HepG2 (cell line): ENCODE measurements around the gene GPAM. TPM values are rescaled to one million over a fixed set of nuclear protein-coding genes. Genes with fewer than 3 reads are reported as not detected.
"Not testable (repeated sequence)": the region's sequence is repeated elsewhere in the genome, so short reads cannot be mapped to it uniquely, and the experiment has no call there.

ENCODE experiments used
- ATAC-seq: fragments of 200-7000 bp; cut with Tn5 transposase; 3 replicates; pipeline ENCODE4 v1.9.1; 2020; ENCODE audit warnings: mild to moderate bottlenecking, moderate library complexity
- BruUV-seq: library from RNA; stranded (reverse); fragments of 400-500 nt; replicated peaks from 2 replicates; lab custom pipeline; 2021; lab: Mats Ljungman, UMichigan
- CTCF ChIA-PET: fragments of 300-600 bp; formaldehyde crosslinking; extraction: SDS; loops from one replicate; lab custom pipeline; 2021; ENCODE audit warnings: low total read pairs, inconsistent platforms, low intra/inter-chr PET ratio; lab: Yijun Ruan, JAX
- POLR2A ChIA-PET: fragments of 350-600 bp; sonication (Branson Sonifier 250); formaldehyde crosslinking; loops from one replicate; lab custom pipeline; 2020; ENCODE audit warnings: antibody characterized with exemption, inconsistent platforms; lab: Yijun Ruan, JAX
- DNase-seq: peaks from one replicate; pipeline ENCODE4 v3.0.0-alpha.2; 2015; ENCODE audit warnings: low spot score
- FAIRE-seq: peaks from 3 replicates; lab custom pipeline; 2011; peaks lifted over from hg19 to GRCh38; lab: Jason Lieb, UNC
- H2AFZ ChIP-seq: one replicate; pipeline ENCODE4 v1.6.1; 2011; ENCODE audit warnings: low read length, inconsistent platforms
- H3K27ac ChIP-seq: fragments of 300-600 bp; 3 replicates; pipeline ENCODE4 v1.8.0; 2011; ENCODE audit warnings: mixed run types, mild to moderate bottlenecking, mixed read lengths, low read length, inconsistent platforms; ENCODE audit not compliant: insufficient read depth; ENCODE audit errors: extremely low read length
- H3K27me3 ChIP-seq, 2 experiments: fragments of 200-600 bp in 1 of 2; 2 replicates in 1 of 2; 3 replicates in 1 of 2; pipeline versions ENCODE4 v1.6.0 to v1.8.0; 2011; ENCODE audit warnings: low read length in 2 of 2, mild to moderate bottlenecking in 2 of 2, moderate library complexity in 2 of 2, inconsistent platforms in 1 of 2; ENCODE audit not compliant: insufficient read depth in 2 of 2, control insufficient read depth in 1 of 2
- H3K36me3 ChIP-seq, 2 experiments: fragments of 200-600 bp in 1 of 2; replicated peaks in 1 of 2; 2 replicates in 1 of 2; 3 replicates in 1 of 2; pipeline versions ENCODE4 v1.5.1 to v1.8.0; 2011; ENCODE audit warnings: low read length in 2 of 2, inconsistent platforms in 1 of 2; ENCODE audit not compliant: insufficient read depth in 2 of 2, control insufficient read depth in 1 of 2
- H3K4me1 ChIP-seq: 2 replicates; pipeline ENCODE4 v1.5.1; 2012; ENCODE audit warnings: low read length, inconsistent platforms; ENCODE audit not compliant: insufficient read depth
- H3K4me2 ChIP-seq: 2 replicates; pipeline ENCODE4 v1.6.0; 2011; ENCODE audit warnings: low read depth, low read length, inconsistent platforms
- H3K4me3 ChIP-seq, 3 experiments: fragments of 200-600 bp in 1 of 3; sonication (generic), shearing (Covaris generic) in 1 of 3; replicated peaks in 1 of 3; 2 replicates each; pipeline ENCODE4 v1.5.1; 2011 to 2016; ENCODE audit warnings: low read length in 3 of 3, inconsistent platforms in 2 of 3, low read depth in 2 of 3, mild to moderate bottlenecking in 2 of 3, control low read depth in 1 of 3, mixed read lengths in 1 of 3; ENCODE audit not compliant: insufficient read depth in 1 of 3
- H3K79me2 ChIP-seq: one replicate; pipeline ENCODE4 v1.6.1; 2011; ENCODE audit warnings: low read length, inconsistent platforms; ENCODE audit not compliant: insufficient read depth
- H3K9ac ChIP-seq: 2 replicates; pipeline ENCODE4 v1.6.0; 2011; ENCODE audit warnings: mild to moderate bottlenecking, low read depth, low read length, inconsistent platforms; ENCODE audit not compliant: insufficient read depth
- H3K9me3 ChIP-seq: 2 replicates; pipeline ENCODE4 v1.5.1; 2012; ENCODE audit warnings: mild to moderate bottlenecking, low read length
- H4K20me1 ChIP-seq: 2 replicates; pipeline ENCODE4 v1.6.0; 2011; ENCODE audit warnings: inconsistent platforms, mild to moderate bottlenecking, low read length, moderate library complexity; ENCODE audit not compliant: insufficient read depth
- BCL6 ChIP-seq: IDR thresholded peaks from 2 replicates; pipeline ENCODE4 v1.6.1; 2016; ENCODE audit warnings: missing genetic modification reagents, missing compliant biosample characterization
- NONO ChIP-seq, 2 experiments: fragments of 450-650 bp in 1 of 2; sonication (generic) in 1 of 2; formaldehyde crosslinking in 1 of 2; IDR thresholded peaks in 1 of 2; conservative IDR thresholded peaks in 1 of 2; 2 replicates each; pipeline versions ENCODE4 v1.6.1 to v1.8.0; 2017 to 2022; ENCODE audit warnings: mild to moderate bottlenecking in 1 of 2, missing genetic modification reagents in 1 of 2, moderate library complexity in 1 of 2
- RBM22 ChIP-seq: fragments of 200-400 bp; formaldehyde crosslinking; optimal IDR thresholded peaks from 2 replicates; pipeline ENCODE3; 2017; ENCODE audit warnings: mild to moderate bottlenecking, low read length, moderate library complexity
- ZNF121 ChIP-seq: sonication (generic); formaldehyde crosslinking; IDR thresholded peaks from 2 replicates; pipeline ENCODE4 v1.5.0; 2020; ENCODE audit warnings: mild to moderate bottlenecking, missing genetic modification reagents
- WGBS: methylation state at CpG from one replicate; pipeline ENCODE4 v1.1.6; 2017; ENCODE audit warnings: low lambda C conversion rate; 5-methylcytosine and 5-hydroxymethylcytosine counted together
- in situ Hi-C: cut with HindIII; loops from 2 replicates; pipeline ENCODE4 v1.10.0; 2017; ENCODE audit warnings: low pct_unique_long_range_greater_than_20kb; ENCODE audit not compliant: extremely low pct_ligation_motif_present
- intact Hi-C: fragments of 100-400 bp; cut with micrococcal nuclease; formaldehyde crosslinking; loops from one replicate; pipeline ENCODE4 v1.10.0; 2022; ENCODE audit not compliant: unreplicated experiment
- polyA plus RNA-seq, 8 experiments: library from polyadenylated mRNA; depleted of rRNA in 3 of 8; stranded (reverse) in 7 of 8; unstranded in 1 of 8; fragments of >200 nt; fragmentation: Illumina TruSeq in 4 of 8; extraction: Trizol in 4 of 8; gene quantifications; 2 replicates each; pipeline versions ENCODE4 v1.2.1 to v1.2.3, GENCODE V29; 2011 to 2016; ENCODE audit warnings: low read depth in 4 of 8, missing spikeins in 1 of 8, mixed read lengths in 1 of 8; ENCODE audit not compliant: insufficient read depth in 1 of 8
- total RNA-seq, 5 experiments: library from RNA; depleted of rRNA; stranded (reverse); fragments of >200 nt; fragmentation: Illumina TruSeq; extraction: Trizol; gene quantifications; 2 replicates each; pipeline ENCODE4 v1.2.3, GENCODE V29; 2016; ENCODE audit warnings: low read depth in 1 of 5

Gene GPAM
- total and polyA plus RNA-seq, 2 of the 13 experiments (the other 11 are each of a cell fraction or from before 2014, with no cell fraction given): 36.8 to 140 TPM

GRCh38 chr10:112201334-112201733 lies 17.8 kb upstream of the GPAM start:
- DNase-seq (no peak), FAIRE-seq (no peak), ATAC-seq (peak; percentile 42)
- Histone ChIP-seq H3K27me3 (no peaks in the 10 kb centered on the region), H3K9ac (no peak overlapping the region), H4K20me1 (peaks cover 3% of the 10 kb centered on the region; the same call in 1 of the 2 replicates), H2AFZ (no peak overlapping the region), H3K4me1 (peaks cover 31% of the 10 kb centered on the region), H3K79me2 (peaks cover 67% of the 10 kb centered on the region), H3K4me2 (no peak overlapping the region), H3K4me3 (no peak overlapping the region), H3K27ac (no peak overlapping the region), H3K9me3 (no peaks in the 10 kb centered on the region), H3K36me3 (peaks cover 6 to 30% of the 10 kb centered on the region in 2 experiments)
- TF ChIP-seq BCL6 (CRISPR knock-in tag) (peak; percentile 36; the same call in 1 of the 2 replicates), NONO (IDR thresholded peaks at IDR 0.05) (no peak), NONO (CRISPR knock-in tag; conservative IDR thresholded peaks at IDR 0.05) (no peak), RBM22 (peak; percentile 75)
- CTCF ChIA-PET: no interaction called here
- in situ Hi-C loops (no loop called here), intact Hi-C loops (no loop called here)
- no TSS peak for BruUV-seq
- POLR2A ChIA-PET: interaction anchor here (0.7 to 1.7 kb wide), 5 partner anchors 14 to 103 kb away, joined by 3 to 4 read pairs (median 4); no protein-coding TSS in a partner anchor
- 77% methylated on average over 1 of the region's 1 CpG for WGBS

GRCh38 chr10:112200259-112200658 lies 16.7 kb upstream of the GPAM start:
- peaks cover 8 to 31% of the 10 kb centered on the region in 2 experiments for H3K36me3 ChIP-seq
- H3K4me3 ChIP-seq, BruUV-seq, CTCF ChIA-PET, FAIRE-seq, H3K27me3 ChIP-seq, H2AFZ ChIP-seq, in situ Hi-C loops, H3K9me3 ChIP-seq, intact Hi-C loops, H4K20me1 ChIP-seq, H3K4me2 ChIP-seq, ATAC-seq, DNase-seq, H3K9ac ChIP-seq, H3K27ac ChIP-seq: not testable (repeated sequence)
- peaks cover 74% of the 10 kb centered on the region for H3K79me2 ChIP-seq
- peaks cover 31% of the 10 kb centered on the region for H3K4me1 ChIP-seq
- POLR2A ChIA-PET: interaction anchor here (1.2 to 1.7 kb wide), 3 partner anchors 16 to 104 kb away, joined by 3 to 4 read pairs (median 4); no protein-coding TSS in a partner anchor
- 86% methylated on average over 5 of the region's 5 CpGs for WGBS
- peak; percentile 50 for TF ChIP-seq ZNF121 (CRISPR knock-in tag)

GRCh38 chr10:112197662-112198061 lies 14.1 kb upstream of the GPAM start:
- H3K4me3 ChIP-seq, DNase-seq, H3K9ac ChIP-seq, H3K27ac ChIP-seq, H3K4me2 ChIP-seq, H3K27me3 ChIP-seq, H3K9me3 ChIP-seq, in situ Hi-C loops, FAIRE-seq, BruUV-seq, POLR2A ChIA-PET, H2AFZ ChIP-seq, CTCF ChIA-PET, intact Hi-C loops, ATAC-seq, H4K20me1 ChIP-seq: not testable (repeated sequence)
- peaks cover 21% of the 10 kb centered on the region for H3K4me1 ChIP-seq
- H3K79me2 ChIP-seq: peaks cover 81% of the 10 kb centered on the region
- H3K36me3 ChIP-seq: peaks cover 10 to 41% of the 10 kb centered on the region in 2 experiments
- 100% methylated on average over 1 of the region's 2 CpGs for WGBS
